Measurements from ENCODE around the gene ITGA11. TPM values are rescaled to one million over a fixed set of nuclear protein-coding genes. Genes with fewer than 3 reads are reported as not detected.

ITGA11 gene
- total RNA-seq, 4 donors from 2014 or later: 0.48 to 10.6 (median 2.6) TPM

DNA sequence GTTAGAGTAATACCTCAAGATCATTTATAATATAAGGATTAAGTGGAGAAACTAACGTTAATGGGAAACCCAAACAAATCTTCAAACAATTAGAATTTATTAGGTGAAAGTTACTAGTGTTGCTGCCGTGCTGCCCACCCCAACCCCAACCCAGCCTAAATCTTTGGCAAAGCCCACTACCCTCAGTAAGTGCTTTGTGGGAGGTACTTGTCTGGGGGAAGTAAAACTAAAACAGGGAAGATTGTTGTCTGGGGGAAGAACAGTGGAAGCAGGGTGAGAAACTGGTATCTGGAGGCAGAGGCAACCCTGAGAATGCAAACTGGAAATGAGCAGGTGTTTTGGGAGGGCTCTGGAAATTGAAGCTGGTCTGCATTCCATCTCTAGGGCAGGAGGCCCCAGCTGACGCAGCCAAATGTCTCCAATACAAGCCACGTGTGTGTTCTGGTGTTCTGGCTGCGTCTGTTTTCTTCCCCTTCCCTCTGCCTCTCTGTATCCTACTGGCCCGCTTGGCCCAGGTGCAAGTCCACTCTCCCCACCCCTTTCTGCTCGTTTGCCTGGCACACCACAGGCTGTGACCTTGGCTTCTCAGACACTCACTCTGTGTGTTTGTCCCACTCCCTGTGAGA, 121.7 kb downstream of the ITGA11 start:
- DNase-seq (ENCODE audit: low spot score) (no peak), ATAC-seq (ENCODE audit: low FRiP score) (no peak)
- TF ChIP-seq, protein P1, sequence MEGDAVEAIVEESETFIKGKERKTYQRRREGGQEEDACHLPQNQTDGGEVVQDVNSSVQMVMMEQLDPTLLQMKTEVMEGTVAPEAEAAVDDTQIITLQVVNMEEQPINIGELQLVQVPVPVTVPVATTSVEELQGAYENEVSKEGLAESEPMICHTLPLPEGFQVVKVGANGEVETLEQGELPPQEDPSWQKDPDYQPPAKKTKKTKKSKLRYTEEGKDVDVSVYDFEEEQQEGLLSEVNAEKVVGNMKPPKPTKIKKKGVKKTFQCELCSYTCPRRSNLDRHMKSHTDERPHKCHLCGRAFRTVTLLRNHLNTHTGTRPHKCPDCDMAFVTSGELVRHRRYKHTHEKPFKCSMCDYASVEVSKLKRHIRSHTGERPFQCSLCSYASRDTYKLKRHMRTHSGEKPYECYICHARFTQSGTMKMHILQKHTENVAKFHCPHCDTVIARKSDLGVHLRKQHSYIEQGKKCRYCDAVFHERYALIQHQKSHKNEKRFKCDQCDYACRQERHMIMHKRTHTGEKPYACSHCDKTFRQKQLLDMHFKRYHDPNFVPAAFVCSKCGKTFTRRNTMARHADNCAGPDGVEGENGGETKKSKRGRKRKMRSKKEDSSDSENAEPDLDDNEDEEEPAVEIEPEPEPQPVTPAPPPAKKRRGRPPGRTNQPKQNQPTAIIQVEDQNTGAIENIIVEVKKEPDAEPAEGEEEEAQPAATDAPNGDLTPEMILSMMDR (IDR thresholded peaks at IDR 0.05): no peak

DNA sequence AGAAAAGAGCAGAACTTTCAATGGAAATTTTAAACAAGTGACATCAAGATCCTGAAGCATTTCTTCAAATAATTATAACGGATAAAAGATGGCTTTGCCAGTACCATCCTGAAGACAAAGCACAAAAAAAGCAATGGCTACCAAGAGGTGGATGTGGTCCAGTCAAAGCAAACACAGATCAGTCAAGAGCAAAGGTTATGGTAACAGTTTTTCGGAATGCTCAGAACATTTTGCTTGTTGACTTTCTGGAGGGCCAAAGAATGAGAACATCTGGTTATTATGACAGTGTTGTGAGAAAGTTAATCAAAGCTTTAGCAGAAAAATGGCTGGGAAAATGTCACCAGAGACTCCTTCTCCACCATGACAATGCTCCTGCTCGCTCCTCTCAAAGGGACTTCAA, 122.9 kb downstream of the ITGA11 start:
- ATAC-seq (ENCODE audit: low FRiP score) (no peak), DNase-seq (ENCODE audit: low spot score) (no peak)
- TF ChIP-seq, protein P1 (IDR thresholded peaks at IDR 0.05): no peak

DNA sequence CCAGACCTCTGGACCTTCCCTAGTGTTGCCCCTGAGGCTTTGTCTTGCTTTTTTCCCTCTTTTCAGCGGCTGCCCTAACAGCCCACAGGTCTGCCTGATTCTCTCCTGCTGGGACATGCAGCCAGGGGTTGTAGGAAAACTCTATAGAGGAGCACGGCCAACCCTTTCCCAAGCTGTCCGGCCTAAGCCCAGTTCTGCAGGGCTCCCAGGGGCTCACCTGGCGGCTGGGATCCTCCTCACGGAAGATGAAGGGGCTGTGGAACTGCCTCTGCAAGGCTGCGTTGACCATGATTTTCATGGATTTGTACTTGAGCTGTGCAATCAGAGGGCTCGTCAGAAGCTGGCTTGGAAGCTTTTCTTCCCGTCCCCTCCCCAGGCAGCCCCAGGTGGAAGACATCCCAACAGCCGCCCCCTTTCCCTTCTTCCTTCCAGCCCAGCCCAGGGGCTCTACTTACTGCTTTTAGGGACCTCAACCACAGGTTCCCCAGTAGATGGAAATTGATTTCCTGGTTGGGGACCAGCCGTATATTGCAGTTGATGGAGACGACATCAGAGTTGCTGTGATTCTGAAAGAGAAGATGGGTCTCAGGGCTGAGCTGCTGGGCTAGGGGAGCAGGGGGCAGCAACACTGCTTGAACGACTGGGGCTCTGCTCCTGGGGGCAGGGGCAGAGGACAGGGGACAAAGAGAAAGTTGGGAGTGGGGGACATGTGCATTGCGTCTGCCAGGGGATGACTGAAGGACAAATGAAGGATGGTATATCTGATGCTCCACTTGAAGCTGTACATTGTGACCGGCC, 124.6 kb downstream of the ITGA11 start:
- TF ChIP-seq, protein P1 (IDR thresholded peaks at IDR 0.05): no peak
- ATAC-seq (ENCODE audit: low FRiP score): no peak
- no peak for DNase-seq (ENCODE audit: low spot score)

DNA sequence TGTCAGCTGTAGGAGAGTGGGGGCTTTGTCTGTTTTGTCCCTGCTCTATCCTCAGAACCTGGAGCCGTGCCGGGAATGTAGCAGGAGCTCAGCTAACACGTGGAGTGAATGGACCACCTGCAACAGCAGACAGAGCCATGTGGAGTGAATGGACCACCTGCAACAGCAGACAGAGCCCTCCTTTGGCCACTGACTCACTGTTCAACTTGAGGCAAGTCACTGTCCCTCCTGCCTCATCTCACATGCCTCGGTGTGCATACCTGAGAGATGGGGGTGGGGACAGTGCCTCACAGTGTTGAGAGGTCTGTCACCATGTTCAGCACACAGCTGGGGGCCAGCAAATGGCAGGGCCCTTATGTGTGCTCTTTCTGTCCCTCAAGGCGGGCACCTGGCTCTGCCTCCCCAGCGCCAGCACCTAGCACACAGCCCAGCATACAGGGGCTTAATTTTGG, 126.5 kb downstream of the ITGA11 start:
- TF ChIP-seq, protein P1 (IDR thresholded peaks at IDR 0.05): no peak
- ATAC-seq (ENCODE audit: low FRiP score) (no peak), DNase-seq (ENCODE audit: low spot score) (no peak)

DNA sequence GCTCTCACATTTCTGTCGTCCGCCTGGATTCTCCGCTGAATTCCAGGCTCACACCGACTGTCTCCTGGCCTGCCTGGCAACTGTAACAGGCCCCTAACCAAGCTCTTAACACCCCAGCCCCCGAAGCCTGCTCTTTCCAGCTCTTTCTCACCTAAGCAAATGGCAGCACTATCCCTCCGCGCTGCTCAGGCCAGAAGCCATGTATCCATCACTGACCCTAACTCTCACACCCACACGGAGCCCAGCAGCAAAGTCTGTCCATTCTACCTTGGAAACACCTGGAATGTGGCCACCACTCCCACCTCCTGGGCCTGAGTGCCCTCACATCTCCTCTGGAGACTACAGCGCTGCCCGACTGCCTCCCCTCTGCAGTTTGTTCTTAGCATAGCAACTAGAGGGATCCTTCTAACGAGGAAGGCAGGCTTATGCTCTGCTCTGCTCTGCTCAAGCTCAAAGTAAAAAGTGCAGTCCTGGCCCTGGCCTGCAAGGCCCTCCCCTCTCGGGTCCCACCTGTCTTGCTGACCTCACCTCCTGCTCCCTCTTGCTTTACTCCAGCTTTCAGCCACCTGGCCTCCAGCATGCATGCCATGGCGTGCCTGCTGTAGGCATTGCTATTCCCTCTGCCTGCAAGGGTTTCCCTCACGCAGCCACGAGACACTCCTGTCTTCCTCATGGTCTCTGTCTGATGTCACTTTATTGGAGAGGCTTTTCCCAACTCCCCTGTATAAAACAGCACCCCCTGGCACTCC, 127.2 kb downstream of the ITGA11 start:
- ATAC-seq (ENCODE audit: low FRiP score): no peak

DNA sequence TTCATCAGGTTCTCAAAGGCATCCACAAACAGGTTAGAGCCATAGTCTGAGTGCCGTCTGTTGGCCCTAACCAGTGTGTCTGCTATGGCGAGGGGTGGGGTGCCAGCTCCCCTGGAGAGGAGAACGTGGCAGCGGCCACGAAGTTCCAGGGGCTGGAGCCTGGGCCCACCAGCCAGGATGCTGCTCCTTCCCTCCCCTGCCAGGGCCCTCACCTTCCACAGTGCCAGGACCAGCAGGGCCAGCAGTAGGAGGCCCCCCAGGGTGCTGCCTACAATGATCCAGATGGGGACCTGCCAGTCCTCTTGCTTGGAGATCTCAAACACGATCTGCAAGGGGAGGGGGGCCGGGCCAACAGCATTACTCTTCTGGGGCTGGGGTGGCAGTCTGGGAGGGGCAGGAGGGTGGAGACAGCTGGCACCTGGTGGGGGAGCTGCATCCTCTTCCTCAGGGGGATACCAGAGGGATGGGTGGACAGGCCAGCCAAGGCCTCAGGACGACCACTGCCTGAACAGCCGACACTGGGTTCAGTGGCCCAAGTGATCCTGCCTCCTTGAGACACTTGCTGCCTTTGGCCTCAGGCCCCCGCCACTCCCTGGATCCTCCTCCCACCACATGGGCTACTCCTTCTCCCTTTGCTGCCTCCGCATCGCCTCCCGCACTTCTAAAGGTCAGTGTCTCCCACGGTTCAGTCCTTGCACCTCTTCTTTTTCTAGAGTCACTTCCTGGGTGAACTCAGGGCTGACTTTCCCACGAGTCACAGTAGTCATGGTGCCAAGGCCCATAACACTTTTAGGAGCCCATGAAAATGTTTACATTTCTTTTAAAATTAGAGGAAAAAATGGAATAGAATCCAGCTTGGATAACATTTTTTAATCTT, 128.2 kb downstream of the ITGA11 start:
- DNase-seq (ENCODE audit: low spot score) (no peak), ATAC-seq (ENCODE audit: low FRiP score) (no peak)
- TF ChIP-seq, protein P1 (IDR thresholded peaks at IDR 0.05): no peak

More for the DNA sequence above, 127.2 kb downstream of the ITGA11 start:
- TF ChIP-seq, protein P1 (IDR thresholded peaks at IDR 0.05): no peak
- no peak for DNase-seq (ENCODE audit: low spot score)

Data from omental fat pad (tissue), 4 donors.